Activated CD4-positive, CD25-positive, alpha-beta regulatory T cell treated with anti-CD3 and anti-CD28 coated beads, Interleukin-2, amount 50 U/mL, for 72 hours (primary cell): ENCODE measurements around the gene ITGA2B.
"Not testable (repeated sequence)": the region's sequence is repeated elsewhere in the genome, so short reads cannot be mapped to it uniquely, and the experiment has no call there.

ENCODE experiments used
- DNase-seq: peaks from one replicate; pipeline ENCODE4 v3.0.0; 2021

Gene ITGA2B

DNA sequence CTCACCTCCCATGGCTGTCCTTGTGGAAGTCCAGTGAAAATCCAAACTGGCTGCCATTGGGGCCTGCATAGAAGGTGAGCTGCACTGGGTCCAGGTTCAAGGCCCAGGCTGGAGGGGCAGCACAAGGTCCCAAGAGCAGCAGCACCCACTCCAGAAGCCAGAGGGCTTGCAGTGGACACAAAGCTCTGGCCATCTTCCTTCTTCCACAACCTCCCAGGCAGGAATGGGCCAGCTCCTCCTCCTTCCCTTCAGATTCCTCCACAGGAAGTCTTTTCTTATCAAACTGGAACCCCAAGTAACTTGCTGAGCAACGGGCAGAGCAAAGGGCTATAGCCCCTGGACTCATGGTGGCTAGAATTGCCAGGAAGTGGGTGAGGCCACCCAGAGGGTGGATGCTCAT is at the start of gene ITGA2B:
TSS of gene ITGA2B (minus strand) at position 369 of the 400 bp plus-strand sequence. CDS start at position 193, 176 bp downstream.
- no peak for DNase-seq

DNA sequence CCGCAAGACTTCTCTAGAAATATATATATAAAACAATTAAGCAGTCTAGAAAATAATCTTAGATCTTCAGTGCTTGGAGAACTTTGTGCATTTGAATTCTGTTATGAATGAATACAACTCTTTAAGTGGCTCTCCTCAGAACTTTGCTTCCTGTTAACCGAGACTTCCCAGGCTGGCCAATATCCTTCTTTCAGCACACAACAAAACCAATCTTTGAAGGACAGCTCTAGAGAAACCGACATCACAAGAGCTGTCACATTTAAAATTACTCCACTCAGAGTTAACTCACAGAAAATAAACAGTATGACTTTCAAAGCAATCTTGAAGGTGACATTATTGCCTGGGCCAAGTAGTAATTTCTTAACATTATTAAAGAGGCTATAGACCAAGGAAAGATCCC is 49.7 kb upstream of the ITGA2B start:
- no peak for DNase-seq

DNA sequence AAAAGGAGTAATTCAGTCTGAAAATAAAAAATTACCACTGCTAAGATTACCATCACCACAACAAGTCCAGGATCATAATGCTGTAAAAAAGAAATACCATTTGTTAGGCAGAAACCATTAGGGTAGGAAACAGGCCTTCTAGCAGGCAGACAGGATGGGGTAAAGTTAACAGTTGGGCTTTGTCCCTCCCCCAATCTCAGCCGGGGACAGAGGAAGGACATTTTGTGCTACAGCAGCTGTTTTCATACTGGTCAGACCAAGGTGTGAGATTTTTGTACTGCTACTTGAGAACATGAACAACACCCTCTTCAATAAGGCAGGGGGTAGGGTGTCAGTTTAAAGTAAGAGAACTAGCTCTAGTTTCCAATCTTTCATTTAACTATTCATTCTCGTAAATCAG is 49.2 kb upstream of the ITGA2B start:
- DNase-seq: no peak

DNA sequence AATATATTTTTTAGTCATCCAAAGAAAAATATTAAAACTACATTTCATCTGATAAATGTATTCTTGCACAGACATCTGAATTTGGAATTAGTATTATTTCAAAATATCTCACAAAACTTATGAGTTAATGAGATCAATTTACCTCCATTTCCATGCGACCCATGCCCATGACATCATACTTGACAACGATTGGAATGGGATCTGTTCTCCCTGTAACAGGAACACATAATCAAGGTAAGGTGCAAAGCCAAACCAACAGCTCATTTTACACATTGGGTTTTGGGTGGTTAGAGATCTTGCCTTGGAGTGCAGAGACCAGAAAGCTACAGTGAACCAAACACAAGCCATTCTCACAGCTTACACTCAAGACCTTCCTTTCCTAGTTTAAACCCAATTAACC is 46.9 kb upstream of the ITGA2B start:
- DNase-seq: no peak

DNA sequence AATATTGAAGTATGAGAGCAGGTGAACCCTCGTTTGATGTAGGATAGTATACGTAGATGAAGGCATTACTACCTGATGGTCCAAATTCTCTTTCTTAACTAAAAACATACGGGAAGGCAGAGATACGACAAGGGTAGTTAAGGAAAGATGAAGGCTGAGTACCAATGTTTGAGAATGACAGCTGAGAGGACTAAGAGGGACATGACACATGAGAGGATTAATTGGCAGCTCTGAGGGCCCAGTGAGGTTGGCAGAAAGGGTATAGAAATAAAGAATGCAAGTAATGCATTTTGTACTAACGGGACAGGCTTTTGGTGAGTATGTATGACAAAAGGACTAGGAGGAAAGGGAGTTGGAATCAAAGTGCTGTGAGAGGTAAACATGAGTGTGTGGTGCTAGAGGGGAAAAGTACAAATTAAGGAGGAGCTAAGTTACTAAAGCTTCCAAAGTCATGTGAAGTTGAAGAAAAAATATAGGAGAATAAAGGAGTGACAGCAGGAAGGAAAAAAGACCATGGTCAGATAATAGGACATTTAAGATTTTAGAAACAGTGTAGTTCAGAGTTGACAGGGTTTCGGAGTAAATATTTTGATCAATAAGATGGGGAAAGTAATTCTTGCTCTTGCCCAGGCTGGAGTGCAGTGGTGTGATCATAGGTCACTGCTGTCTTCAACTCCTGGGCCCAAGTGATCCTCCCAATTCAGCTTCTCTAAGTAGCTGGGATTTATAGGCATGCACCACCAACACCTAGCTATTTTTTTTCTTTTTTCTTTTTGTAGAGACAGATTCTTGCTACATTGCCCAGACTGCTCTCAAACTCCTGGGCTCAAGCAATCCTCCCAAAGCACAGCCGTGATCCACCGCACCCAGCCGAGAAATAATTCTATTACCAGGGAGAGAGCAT is 43.1 kb upstream of the ITGA2B start:
- DNase-seq: no peak

DNA sequence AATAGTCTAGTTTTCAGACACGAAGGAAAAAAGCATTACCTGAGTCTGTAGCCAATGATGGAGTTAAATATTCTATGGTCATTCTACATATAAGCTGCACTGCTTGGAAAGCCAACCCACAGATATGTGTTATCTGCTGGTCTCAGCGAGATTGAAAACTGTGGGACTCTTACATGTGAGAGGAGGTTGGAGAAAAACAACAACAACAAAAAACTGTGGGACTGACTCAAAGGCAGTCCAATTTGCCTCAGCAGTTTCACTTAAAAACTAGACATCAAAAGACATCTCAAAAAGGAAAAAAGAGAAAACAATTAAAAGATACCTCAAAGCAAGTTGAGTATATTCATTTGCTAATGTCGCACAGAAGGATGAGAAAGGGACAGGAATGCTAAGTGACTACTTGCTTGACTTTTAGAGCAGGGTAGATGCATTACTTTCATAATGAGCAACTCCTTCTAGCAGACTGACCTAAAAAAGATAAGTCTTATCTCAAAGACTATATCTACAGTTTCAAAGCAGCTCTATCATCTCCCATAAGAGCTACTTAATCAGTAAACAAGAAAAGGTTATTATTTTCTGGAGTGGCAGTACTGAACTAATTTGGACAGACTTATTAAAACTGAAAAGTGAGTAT is 35.5 kb upstream of the ITGA2B start:
- DNase-seq: no peak

DNA sequence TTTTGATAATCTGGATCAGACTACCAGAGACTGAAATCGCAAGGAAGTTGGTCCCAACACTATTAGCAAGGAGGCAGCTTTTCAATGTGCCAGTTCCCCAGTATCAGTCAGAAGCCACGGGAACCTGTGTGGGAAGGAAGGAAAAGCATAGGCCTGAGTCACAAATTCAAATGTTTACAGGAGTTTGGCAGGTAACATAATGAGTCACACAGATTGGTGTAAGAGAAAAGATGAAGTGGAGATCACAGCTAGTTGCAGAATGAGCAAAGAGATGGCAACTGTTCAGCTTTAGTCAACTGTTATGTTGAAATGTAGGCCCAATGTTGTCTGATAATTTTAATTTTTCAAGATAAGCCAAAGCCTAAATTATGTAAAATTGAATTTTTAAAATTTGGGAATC is 28.1 kb upstream of the ITGA2B start:
- DNase-seq: no peak

DNA sequence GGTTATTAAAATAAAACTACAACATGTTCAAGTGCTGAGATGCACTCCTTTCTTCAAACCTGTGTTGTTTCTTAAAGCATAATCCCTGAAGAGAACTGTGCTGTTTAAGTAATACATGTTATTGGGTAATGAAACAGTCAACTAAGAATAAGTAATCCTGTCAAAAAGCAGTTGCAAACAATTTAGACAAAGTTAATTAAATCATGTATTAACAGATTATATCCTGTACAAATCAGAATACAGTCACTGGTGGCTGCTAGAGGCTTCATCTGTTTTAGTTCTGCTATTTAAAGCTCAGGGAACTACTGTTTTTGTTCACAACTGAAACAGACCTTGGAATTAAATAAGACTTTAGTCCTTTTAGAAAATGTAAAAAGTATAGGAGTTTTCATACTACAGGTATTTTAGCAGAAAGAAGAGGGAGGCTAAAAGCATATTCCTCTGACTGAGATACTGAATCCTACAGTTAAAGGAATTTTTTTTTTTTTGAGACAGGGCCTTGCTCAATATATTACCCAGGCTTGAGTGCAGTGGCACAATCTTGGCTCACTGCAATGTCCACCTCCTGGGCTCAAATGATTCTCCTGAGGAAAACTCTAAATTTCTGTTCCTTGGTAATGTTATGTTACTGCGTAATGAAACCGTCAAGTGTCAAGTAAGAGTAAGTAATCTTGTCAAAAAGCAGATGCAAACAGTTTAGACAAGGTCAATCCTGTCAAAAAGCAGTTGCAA is 27.3 kb upstream of the ITGA2B start:
- DNase-seq: no peak

DNA sequence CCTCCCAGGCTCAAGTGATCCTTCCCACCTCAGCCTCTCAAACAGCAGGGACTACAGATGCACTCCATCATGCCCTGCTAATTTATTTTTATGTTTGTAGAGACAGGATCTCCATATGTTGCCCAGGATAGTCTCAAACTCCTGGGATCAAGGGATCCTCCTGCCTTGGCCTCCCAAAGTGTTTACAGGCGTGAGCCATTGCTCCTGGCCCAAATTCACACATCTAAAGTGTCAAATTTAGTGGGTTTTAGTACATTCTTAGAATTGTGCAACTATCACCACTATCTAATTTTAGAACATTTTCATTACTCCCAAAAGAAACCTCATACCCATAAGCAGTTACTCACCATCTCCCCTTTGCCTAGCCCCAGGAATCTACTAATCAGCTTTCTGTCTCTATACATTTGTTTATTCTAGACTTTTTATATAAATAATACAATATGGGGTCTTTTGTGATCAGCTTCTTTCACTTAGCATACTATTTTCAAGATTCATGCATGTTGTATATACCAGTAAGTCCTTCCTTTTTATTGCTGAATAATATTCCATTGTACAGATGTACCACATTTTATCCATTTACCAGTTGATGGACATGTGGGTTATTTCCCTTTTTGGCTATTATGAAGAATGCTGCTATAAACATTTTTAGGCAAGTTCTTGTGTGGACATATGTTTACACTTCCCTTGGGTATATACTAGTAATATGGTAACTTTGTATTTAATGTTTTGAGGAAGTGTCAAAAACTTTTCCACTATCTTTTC is 25.1 kb upstream of the ITGA2B start:
- DNase-seq: no peak

DNA sequence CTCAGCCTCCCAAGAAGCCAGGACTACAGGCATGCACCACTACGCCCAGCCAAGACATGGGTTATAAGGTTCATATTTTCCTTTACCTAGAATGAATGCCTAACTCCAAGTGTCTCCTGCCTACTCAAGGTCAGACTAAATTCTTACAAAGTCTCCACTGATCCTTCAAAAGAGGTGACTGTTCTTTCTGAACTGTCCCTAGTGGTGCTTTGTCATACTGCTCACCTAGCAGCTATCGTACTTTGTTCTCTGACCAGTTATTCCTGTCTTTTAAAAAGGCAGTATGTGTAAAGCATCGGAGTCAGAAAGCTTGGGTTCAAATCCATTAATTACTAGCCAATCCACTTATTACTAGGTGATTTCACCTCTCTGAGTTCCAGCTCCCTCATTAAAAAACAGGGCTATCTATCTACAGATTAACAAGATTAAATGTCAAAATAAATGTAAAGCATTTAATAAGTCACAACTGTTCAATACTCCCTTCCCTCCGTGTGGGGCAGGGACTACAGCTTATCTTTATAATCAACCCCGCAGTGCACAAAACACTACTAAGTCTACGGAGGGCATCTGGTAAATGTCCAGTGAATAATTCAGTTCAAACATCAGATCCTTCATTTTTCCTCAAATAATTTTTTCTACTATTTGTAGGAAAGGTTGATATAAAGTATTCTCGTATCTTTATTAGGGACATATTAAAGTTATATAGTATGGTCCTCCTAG is 20.0 kb upstream of the ITGA2B start:
- no peak for DNase-seq

DNA sequence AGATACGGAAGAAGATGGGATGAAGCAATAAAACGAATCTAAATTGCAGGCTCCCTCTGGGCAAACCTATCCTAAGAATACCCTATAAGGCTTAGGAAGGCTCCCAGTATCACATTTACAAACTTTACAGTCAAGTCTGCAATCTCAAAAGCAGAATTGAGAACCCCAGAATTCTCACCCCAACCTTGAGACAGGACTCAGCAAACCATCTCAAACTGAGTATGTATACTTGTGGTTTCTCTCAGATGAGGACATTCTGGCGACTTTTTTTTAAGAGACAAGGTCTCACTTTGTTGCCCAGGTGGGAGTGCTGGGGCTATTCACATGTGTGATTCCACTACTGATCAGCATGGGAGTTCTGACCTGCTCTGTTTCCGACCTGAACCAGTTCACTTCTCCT is 19.3 kb upstream of the ITGA2B start:
- no peak for DNase-seq

DNA sequence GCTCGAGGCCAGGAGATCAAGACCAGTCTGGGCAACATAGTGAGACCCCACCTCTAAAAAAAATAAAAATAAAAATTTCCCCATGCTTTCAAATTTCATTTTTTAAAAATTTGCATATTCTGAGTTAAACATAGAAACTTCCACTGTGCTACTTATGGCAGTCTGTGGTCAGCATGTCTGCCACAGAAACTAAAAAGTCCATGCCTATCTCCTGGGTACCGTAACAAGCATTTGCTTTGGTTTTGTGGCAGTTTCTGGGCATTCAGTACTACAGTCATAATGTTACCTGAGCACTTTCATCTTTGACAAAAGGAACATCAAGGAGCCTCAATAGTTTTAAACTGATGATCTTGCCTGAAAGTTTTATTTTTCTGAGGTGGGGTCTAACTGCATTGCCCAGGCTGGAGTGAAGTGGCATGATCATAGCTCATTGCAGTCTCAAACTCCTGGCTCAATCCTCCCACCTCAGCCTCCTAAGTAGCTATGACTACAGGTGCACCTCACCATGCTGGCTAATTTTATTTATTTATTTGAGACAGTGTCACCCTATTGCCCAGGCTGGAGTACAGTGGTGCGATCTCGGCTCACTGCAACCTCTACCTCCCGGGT is 13.2 kb upstream of the ITGA2B start:
- DNase-seq: no peak

DNA sequence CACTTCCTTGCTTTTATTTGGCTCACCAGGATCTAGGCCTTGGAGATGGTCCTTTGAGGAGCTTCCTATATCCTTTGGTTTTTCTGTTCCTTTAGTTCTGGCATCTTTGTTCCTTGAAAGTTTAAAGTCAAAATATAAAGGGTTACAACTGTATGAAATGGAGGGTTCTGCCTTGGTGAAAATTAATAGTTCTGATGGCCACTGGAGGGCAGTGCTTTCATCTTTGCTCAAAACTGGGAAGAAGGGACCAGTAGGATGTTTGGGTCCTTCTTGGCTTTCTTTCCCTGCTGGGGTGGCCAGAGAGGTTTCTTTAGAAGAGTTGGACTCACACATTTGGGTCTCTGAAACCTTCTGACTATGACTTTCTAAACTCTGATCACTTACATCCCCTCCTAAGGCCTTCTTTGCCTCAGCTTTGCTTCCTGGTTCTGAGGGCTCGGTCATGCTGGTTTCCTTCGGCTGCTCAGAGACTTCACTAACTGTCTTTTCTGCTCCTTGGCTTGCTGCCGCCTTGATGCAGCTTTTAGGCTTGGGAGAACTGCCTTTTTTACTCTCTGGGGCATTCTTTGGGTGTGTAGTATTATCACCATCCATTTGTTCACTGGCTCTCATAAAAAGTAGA is 10.9 kb upstream of the ITGA2B start:
- DNase-seq: no peak

DNA sequence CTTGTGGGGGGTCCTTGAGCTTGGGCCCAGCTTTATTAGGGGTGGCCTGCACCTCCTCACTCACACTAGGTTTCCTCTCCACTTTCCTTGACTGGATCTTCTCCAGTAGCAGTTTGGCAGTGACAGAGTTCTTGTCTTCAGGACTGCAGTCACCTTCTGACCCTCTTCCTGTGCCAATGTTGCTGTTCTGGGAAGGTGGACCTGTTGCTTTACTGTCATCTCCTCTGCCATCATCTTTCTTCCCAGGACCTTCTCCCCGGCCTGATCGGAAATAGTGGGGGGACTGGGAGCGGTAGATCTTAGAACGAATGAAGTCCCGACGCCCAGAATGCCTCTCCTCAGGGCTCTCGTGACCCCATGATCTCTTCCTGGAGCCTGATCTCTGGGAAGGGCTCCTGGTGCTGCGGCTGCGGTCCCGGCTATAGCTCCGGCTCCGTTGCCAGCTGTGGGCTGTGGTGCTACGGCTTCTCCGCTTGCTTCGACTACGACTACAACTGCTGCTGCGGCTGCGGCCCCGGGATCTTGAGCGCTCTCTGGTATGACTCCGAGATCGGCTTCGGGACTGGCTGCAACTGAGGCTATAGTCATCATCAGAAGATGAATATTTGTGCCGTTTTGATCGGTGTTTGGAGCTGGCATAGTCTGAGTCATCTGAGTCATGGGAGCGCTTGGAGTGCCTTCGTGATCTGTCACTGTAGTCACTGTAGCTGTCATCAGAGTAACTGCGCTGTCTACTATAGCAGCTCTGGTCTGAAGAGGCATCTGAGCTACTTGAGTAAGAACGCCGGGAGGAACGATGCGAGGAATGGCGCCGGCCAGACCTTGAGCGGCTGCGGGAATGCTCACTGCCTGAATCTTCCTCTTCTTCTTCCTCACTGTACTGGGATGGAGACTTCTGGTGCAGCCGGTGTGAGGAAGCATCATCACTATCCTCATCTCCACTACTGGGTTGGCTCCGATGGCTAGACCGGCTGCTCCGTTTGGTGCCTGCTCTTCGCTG is 9.5 kb upstream of the ITGA2B start:
- no peak for DNase-seq

DNA sequence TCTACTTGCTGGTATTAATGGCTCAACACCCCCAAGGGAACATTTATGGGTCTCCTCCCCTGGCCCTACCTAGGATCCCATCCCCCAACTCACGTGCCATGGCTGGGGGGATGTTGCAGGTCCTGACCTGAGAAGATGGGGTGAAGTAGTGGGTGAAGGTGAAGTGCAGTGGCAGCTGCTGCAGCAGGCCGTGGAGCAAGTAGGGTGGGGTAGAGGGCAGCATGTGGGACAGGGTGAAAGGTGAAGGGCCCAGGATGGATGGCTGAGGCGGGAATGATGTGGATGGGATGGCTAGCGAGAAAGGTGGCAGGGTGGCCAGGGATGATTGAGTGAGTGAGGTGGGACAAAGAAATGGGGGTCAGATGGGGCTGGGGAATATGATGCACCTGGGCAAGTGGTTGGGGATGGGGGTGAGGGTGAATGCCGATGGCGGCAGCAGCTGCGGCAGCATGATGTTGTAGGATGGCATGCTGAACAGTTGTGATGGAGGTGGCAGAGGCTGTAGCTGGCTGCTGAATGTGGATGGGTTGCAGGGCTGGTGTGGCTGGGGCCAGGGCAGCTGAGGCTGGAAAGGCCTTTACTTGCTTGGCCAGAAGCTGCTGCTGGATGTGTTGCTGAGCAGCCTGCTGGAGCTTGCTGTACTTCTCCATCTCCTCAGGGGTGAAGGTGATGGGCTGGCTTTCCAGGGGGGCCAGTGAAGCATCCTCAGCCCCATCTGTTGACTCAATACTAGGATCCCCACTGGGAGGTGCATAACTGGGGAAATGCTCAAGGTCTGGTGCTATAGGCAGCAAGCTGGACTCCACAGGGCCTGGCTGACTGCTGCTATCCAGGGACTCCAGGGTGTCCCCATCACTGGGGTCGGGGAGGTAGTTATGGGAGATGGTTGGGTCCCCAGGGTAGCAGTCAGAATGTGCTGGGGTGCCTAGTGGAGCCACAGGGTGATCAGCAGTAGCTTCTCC is 8.3 kb upstream of the ITGA2B start:
- DNase-seq: no peak

DNA sequence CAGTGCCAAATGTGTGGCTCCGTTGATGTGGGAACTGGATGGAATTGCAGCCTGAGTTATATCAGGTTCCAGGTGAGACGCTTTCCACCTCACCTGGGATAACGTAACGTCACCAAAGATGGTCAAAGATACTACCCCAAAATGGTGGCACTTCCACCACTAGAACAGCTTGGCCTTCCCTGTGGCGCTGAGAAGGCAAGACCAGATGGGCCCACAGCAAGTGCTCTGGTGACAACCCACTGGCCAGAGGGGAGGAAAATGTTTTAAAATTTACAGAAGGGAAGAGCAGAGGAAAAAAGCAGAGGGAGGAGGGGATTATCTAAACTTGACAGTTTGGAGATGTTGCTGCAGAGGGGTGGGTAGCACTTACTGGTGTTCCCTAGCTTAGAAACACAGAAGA is 7.5 kb upstream of the ITGA2B start:
- no peak for DNase-seq

DNA sequence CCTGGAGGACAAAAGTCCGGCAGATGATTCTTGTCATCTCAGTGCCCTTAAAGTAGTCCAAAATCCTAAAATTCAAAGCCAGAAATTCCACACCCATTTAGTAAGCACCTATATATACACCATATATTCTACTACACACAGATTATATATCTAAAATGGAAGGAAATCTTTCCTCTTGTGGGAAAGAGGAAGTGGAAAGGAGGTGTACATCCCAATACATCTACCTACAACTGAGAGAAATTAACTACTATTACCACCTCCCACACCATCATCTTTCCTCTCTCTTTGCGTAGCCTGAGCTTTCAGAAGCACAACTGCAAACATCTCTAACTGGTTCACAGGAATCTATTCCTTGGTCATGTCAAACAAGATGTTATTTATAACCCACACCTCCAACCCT is 5.4 kb upstream of the ITGA2B start:
- DNase-seq: no peak

DNA sequence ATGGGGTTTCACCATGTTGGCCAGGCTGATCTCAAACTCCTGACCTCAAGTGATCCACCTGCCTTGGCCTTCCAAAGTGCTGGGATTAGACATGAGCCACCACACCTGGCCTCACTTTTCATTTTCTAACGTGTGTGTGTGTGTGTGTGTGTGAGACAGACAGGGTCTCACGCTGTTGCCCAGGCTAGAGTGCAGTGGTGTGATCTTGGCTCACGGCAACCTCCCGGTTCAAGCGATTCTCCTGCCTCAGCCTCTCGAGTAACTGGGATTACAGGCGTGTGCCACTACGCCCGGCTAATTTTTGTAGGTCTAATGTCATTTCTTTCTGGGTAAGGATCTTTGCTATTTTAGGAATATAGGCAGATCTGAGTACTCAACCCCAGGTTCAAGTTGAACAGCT is 4.7 kb upstream of the ITGA2B start:
- not testable (repeated sequence) for DNase-seq
